Stimulated activated CD4-positive, alpha-beta T cell treated with anti-CD3 and anti-CD28 coated beads, Interleukin-4, amount 100 ng/mL, for 4 hours (primary cell): Measurements from ENCODE around the gene ADISSP.
"Not testable (repeated sequence)": the region's sequence is repeated elsewhere in the genome, so short reads cannot be mapped to it uniquely, and the experiment has no call there.

Experiments used
- DNase-seq, 2 experiments: peaks; one replicate each; pipeline ENCODE4 v3.0.0-alpha.2; 2020

The ADISSP gene

DNA sequence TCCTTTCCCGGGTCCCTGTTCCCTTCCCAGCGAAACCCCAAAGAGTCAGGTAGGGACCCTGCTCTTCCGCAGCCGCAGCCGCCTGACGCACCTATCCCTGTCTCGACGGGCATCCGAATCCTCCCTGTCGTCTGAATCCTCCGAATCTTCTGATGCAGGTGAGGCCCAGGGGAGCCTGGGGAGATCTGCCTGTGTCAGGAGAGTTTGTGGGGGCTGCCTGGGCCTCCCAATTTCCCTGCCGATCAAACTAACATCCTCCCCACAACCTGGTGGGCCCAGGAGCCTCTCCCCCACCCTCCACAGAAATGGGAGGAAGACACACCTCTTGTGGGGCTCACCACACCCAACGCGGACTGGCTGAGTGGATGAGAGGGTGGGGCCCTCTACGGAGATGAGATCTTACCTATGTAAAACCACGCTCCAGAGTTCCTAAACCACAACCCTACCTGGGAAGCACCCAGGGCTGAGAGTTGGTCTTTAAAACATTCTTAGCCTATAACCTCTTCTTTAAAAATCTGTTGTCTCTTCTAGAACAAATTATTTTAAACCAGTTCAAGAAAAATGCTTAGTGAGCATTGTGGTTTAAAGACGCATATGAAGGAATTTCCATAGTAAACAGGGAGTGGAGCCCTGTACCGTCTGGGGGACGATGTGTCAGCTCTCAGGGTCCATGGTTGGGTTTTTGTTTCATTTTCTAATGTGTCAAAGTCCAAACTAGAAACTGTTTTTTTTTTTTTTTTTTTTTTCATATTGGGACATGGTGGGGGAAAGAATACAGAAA lies 30.2 kb upstream of the ADISSP start:
- peak in 1 of 2 experiments; percentile 38 for DNase-seq

DNA sequence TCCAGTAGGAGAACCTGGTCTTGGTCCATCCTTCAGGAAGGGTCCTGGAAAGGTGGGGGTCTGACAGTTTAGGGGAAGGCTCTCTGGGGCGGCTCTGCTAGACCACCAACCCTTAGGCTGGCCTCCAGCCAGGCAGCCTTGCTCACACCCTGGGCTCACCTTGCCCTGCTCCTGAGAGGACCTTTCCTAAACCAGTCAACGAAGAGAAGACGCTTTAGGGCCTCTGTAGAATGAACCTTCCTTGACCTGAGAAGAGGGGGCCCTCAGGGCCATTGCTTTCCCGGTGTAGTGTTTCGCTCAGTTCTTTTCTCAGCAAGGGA lies 29.6 kb upstream of the ADISSP start:
- DNase-seq = no peak

GRCh38 chr20:3796477-3797225 lies 29.1 kb upstream of the ADISSP start:
- DNase-seq = no peak

GRCh38 chr20:3795511-3796468 lies 28.2 kb upstream of the ADISSP start, which contains the start of gene CDC25B:
Gene CDC25B (plus strand): TSS chr20:3796310. CDS start chr20:3796532, 222 bp downstream.
- peak; percentile 85 to 87 for DNase-seq

DNA sequence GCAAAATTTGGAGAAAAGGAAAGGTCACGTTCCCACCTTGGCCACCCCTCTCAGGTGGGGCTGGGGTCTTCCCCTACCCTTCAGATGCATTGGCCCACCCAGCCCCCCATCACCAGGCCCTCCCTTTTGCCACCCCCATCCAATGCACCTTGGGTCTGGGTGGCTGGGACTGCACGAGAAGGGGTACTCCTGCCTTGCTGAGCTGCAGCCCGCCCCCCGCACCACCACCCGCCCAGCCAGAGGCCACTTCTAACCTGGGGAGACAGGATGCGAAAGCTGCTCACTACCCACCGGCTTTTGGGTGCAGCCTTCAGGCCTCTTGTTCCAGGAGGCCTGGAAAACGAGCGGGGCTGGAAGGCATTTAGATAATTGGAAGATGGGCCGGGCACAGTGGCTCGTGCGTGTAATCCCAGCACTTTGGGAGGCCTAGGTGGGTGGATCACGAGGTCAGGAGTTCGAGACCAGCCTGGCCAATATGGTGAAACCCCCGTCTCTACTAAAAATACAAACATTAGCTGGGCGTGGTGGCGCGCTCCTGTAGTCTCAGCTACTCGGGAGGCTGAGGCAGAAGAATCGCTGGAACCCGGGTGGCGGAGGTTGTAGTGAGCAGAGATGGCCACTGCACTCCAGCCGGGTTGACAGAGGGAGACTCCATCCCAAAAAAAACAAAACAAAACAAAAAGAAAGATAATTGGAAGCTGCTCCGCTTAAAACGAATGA lies 27.3 kb upstream of the ADISSP start:
- DNase-seq = no peak

- DNase-seq = not testable (repeated sequence)
Measured at GRCh38 chr20:3794168-3794567, 26.6 kb upstream of the ADISSP start.

DNA sequence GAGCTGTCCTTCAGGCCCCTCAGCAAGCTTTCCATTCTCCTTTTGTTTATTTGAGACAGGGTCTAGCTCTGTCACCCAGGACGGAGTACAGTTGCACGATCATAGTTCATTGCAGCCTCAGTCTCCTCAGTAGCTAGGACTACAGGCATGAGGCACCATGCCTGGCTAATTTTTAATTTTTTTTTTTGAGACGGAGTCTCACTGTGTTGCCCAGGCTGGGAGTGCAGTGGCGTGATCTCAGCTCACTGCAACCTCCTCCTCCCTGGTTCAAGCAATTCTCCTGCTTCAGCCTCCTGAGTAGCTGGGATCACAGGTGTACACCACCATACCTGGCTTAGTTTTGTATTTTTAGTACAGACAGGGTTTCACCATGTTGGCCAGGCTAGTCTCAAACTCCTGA lies 21.6 kb upstream of the ADISSP start:
- not testable (repeated sequence) for DNase-seq

DNA sequence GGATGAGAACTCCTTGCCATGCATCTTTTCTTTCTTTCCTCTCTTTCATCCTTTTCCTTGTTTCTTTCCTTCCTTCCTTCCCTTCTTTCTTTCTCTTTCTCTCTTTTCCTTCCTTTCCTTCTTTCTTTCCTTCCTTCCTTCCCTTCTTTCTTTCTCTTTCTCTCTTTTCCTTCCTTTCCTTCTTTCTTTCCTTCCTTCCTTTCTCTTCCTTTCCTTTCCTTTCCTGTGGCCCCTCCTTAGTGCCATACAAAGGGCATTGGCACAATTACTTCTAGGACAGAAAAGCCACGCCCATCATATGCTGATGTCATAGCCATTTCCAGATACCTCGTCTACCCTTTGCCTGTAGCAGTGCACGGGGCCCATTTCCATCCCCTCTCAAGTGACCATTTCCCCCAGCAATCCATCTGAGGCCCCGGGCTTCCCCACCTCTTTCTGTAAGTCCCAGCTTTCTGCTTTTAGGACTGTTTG lies 21.2 kb upstream of the ADISSP start:
- DNase-seq = no peak

DNA sequence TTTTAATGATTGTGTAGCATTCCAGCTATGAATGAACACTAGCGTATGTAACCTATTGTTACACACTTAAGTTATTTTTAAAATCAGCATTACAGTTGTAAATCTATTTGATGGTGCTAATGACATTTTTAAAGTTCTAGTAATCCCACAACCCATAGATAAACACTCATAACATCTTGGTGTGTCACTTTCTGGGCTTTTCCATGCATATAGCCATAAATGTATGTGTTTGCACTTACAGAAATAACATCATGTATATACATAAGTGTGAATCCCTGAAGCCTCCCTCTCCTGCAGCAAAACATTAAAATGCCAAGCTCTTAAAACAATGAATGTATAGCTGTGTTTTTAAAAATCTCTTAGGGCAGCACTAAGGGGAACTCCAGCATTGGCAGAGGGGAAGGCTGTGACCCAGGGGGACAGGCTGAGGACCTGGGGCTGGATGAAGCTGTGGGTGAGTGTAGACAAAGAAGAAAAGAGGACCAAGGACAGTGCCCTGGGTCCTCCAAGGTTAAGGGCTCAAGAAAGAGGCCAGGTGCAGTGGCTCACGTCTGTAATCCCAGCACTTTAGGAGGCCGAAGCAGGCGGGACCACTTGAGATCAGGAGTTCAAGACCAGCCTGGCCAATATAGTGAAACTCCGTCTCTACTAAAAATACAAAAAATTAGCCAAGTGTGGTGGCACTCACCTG lies 19.9 kb upstream of the ADISSP start:
- DNase-seq = no peak

- peak; percentile 83 to 93 for DNase-seq
Measured at GRCh38 chr20:3786665-3787323, 19.2 kb upstream of the ADISSP start, which contains the start of gene CENPB. Gene CENPB (minus strand): TSS chr20:3786740. CDS start chr20:3786483, 257 bp downstream.

DNA sequence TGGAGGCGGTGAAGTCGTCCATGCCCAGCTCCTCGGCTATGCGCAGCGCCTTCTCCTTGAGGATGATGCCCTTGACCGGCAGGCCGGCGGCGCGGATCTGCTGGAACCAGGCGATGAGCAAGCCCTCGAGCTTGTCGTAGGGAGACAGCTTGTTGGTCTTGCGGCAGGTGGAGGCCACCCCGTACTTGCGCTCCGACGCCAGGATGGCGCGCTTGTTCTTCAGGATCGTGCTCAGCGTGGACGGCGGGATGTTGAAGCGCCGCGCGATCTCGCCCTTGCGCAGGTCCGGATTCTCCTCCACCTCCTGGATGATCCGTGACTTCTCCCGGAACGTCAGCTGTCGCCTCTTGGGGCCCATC lies 18.6 kb upstream of the ADISSP start:
- peak in 1 of 2 experiments; percentile 34 for DNase-seq

GRCh38 chr20:3785240-3786125 lies 17.9 kb upstream of the ADISSP start:
- DNase-seq = no peak

- DNase-seq = no peak
Measured at GRCh38 chr20:3784863-3785239, 17.3 kb upstream of the ADISSP start.

- DNase-seq = no peak
Measured at GRCh38 chr20:3784216-3784853, 16.8 kb upstream of the ADISSP start.

GRCh38 chr20:3783511-3784195 lies 16.1 kb upstream of the ADISSP start:
- DNase-seq = no peak

GRCh38 chr20:3783068-3783489 lies 15.5 kb upstream of the ADISSP start:
- DNase-seq = no peak

DNA sequence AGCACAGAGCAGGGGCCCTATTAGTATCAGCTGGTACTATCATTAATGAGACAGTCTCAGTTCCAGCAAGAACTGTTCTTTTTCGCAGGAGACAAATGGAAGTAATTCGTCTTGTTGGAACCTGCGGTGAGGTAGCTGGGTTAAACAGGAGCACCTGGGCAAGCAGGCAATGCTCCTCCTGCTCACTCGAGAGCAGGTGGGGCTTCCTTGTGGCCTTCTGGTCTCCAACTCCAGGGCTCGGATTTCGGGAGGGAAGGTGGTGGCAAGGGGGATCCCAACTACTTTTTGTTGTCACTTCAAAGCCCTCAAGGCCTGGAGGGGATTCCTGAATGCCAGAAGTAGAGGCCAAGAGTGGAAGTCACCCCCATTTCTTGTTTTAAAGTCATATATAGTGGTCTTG lies 15.0 kb upstream of the ADISSP start:
- DNase-seq = no peak

GRCh38 chr20:3781153-3781910 lies 13.8 kb upstream of the ADISSP start, which contains the start of gene SPEF1:
Gene SPEF1 (minus strand): TSS chr20:3781448. CDS start chr20:3781287, 161 bp downstream.
- peak in 1 of 2 experiments; percentile 33 for DNase-seq
